ENCODE measurements around the gene PTPN6. TPM values are rescaled to one million over a fixed set of nuclear protein-coding genes. Genes with fewer than 3 reads are reported as not detected.
A peak's percentile ranks its signal among the peaks of the same experiment; 100 is the strongest.

The PTPN6 gene
- total RNA-seq, 1 experiment from 2014 or later, result 13.7 TPM

GRCh38 chr12:6965026-6965661, 14.0 kb downstream of the PTPN6 start:
- H3K4me1 ChIP-seq (ENCODE audit: control insufficient read depth, insufficient read depth, low read length), result peaks cover 26% of the 10 kb centered on the region

GRCh38 chr12:6965714-6966113, 14.6 kb downstream of the PTPN6 start:
- Histone ChIP-seq H3K4me1 (ENCODE audit: control insufficient read depth, insufficient read depth, low read length) (peaks cover 26% of the 10 kb centered on the region), H3K36me3 (ENCODE audit: control insufficient read depth, insufficient read depth, low read length) (peaks cover 16% of the 10 kb centered on the region), H3K27me3 (ENCODE audit: control insufficient read depth, insufficient read depth, low read length) (no peaks in the 10 kb centered on the region), H3K27ac (ENCODE audit: low read length) (no peak overlapping the region; the same call in 1 of the 2 replicates), H3K4me3 (ENCODE audit: low read depth in 2 of 2, low read length in 2 of 2) (no peak overlapping the region), H3K9me3 (ENCODE audit: control insufficient read depth, insufficient read depth, low read depth, low read length) (no peaks in the 10 kb centered on the region)
- in situ Hi-C loops (cut with HindIII; ENCODE audit: low pct_unique_long_range_greater_than_20kb, low sequenced_read_pairs) (no loop called here), intact Hi-C loops (cut with micrococcal nuclease; ENCODE audit: unreplicated experiment) (no loop called here)
- DNase-seq (ENCODE audit: low read depth, low spot score) (no peak), ATAC-seq (no peak)
- no TSS peak for BruUV-seq (replicated peaks)
- TF ChIP-seq CTCF (IDR thresholded peaks at IDR 0.05) (no peak), POLR2AphosphoS5 (IDR thresholded peaks at IDR 0.05; ENCODE audit: low read depth, low read length) (no peak), REST (IDR thresholded peaks at IDR 0.05; ENCODE audit: insufficient read depth in 1 of 2, low read depth in 2 of 2, low read length in 1 of 2) (no peak), SIN3A (IDR thresholded peaks at IDR 0.05; ENCODE audit: borderline replicate concordance, insufficient read depth, low read depth, low read length) (no peak)
- CTCF ChIA-PET, result no interaction called here
- POLR2A ChIA-PET, result no interaction called here

More at GRCh38 chr12:6965026-6965661, 14.0 kb downstream of the PTPN6 start:
- ATAC-seq (peak; percentile 83), DNase-seq (ENCODE audit: low read depth, low spot score) (peak; percentile 32)
- no peaks in the 10 kb centered on the region for H3K27me3 ChIP-seq (ENCODE audit: control insufficient read depth, insufficient read depth, low read length)
- no peaks in the 10 kb centered on the region for H3K9me3 ChIP-seq (ENCODE audit: control insufficient read depth, insufficient read depth, low read depth, low read length)
- no peak overlapping the region for H3K4me3 ChIP-seq (ENCODE audit: low read depth in 2 of 2, low read length in 2 of 2)
- in situ Hi-C loops (cut with HindIII; ENCODE audit: low pct_unique_long_range_greater_than_20kb, low sequenced_read_pairs), result no loop called here
- ChIA-PET CTCF (interaction anchor here (1.3 kb wide), 1 partner anchor 16 kb away, joined by 3 read pairs; no protein-coding TSS in a partner anchor), POLR2A (interaction anchor here (1.4 kb wide), 1 partner anchor 22 kb away, joined by 8 read pairs; the partner anchor contains the start of genes C12orf57 and RNU7-1)
- peak overlapping the region; percentile 63 for H3K27ac ChIP-seq (ENCODE audit: low read length)
- H3K36me3 ChIP-seq (ENCODE audit: control insufficient read depth, insufficient read depth, low read length), result peaks cover 15% of the 10 kb centered on the region
- no peak for TF ChIP-seq REST (IDR thresholded peaks at IDR 0.05; ENCODE audit: insufficient read depth in 1 of 2, low read depth in 2 of 2, low read length in 1 of 2)
- TF ChIP-seq CTCF (IDR thresholded peaks at IDR 0.05), result peak; percentile 89
- BruUV-seq (replicated peaks), result no TSS peak
- intact Hi-C loops (cut with micrococcal nuclease; ENCODE audit: unreplicated experiment), result no loop called here

Data from Panc1 (cell line).